ENCODE results near the gene ULBP1. TPM values are rescaled to one million over a fixed set of nuclear protein-coding genes. Genes with fewer than 3 reads are reported as not detected.
A peak's percentile ranks its signal among the peaks of the same experiment; 100 is the strongest.
"Not testable (repeated sequence)": the region's sequence is repeated elsewhere in the genome, so short reads cannot be mapped to it uniquely, and the experiment has no call there.

Gene ULBP1
- total RNA-seq, 1 donor from 2014 or later, result 0.11 TPM

DNA sequence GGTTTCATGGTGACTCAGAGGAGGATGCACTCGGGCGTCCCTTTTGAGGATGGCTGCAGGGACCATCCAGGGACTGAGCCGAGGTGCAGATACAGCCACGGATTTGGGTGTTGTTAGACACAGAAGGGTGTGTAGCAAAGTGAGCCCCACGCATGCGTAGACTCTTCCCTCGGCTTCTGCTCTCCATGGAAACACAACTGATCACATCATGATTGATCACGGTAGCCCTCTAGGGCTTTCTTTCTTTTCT, 606 bp upstream of the ULBP1 start:
- Histone ChIP-seq H3K4me3 (peak overlapping the region; percentile 65), H3K36me3 (no peaks in the 10 kb centered on the region), H4K20me1 (ENCODE audit: low read depth) (peaks cover 17% of the 10 kb centered on the region), H3K27me3 (peaks cover 100% of the 10 kb centered on the region), H3F3A (ENCODE audit: low read depth) (no peaks in the 10 kb centered on the region), H2AFZ (replicated peaks) (peak overlapping the region; percentile 86), H3K79me2 (ENCODE audit: low read depth) (no peaks in the 10 kb centered on the region), H3K9me3 (ENCODE audit: low read depth) (no peaks in the 10 kb centered on the region), H3K27ac (no peak overlapping the region), H3K4me1 (peaks cover 3% of the 10 kb centered on the region), H3K4me2 (peak overlapping the region; percentile 92), H3K9ac (no peak overlapping the region)
- Mint-ChIP-seq H3K27me3 (ENCODE audit: insufficient read depth, low read depth) (peaks cover 81% of the 10 kb centered on the region), H3K36me3 (no peaks in the 10 kb centered on the region), H3K9me3 (peaks cover 6% of the 10 kb centered on the region), H3K27ac (no peak overlapping the region), H3K4me3 (peak overlapping the region; percentile 86), H3K4me1 (peaks cover 18% of the 10 kb centered on the region)
- DNase-seq (ENCODE audit: low spot score), result no peak
- TF ChIP-seq EZH2 (IDR thresholded peaks at IDR 0.05) (no peak), EZH2phosphoT487 (IDR thresholded peaks at IDR 0.05) (no peak)
- TF ChIP-seq, protein P1, sequence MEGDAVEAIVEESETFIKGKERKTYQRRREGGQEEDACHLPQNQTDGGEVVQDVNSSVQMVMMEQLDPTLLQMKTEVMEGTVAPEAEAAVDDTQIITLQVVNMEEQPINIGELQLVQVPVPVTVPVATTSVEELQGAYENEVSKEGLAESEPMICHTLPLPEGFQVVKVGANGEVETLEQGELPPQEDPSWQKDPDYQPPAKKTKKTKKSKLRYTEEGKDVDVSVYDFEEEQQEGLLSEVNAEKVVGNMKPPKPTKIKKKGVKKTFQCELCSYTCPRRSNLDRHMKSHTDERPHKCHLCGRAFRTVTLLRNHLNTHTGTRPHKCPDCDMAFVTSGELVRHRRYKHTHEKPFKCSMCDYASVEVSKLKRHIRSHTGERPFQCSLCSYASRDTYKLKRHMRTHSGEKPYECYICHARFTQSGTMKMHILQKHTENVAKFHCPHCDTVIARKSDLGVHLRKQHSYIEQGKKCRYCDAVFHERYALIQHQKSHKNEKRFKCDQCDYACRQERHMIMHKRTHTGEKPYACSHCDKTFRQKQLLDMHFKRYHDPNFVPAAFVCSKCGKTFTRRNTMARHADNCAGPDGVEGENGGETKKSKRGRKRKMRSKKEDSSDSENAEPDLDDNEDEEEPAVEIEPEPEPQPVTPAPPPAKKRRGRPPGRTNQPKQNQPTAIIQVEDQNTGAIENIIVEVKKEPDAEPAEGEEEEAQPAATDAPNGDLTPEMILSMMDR (IDR thresholded peaks at IDR 0.05), result no peak

- Histone ChIP-seq H3K79me2 (ENCODE audit: low read depth) (no peaks in the 10 kb centered on the region), H3K27me3 (peaks cover 100% of the 10 kb centered on the region), H3K9me3 (ENCODE audit: low read depth) (no peaks in the 10 kb centered on the region), H3K9ac (no peak overlapping the region), H3K4me1 (peaks cover 3% of the 10 kb centered on the region), H3K36me3 (no peaks in the 10 kb centered on the region), H3K4me3 (peak overlapping the region; percentile 65), H3F3A (ENCODE audit: low read depth) (no peaks in the 10 kb centered on the region), H2AFZ (replicated peaks) (peak overlapping the region; percentile 86), H3K27ac (no peak overlapping the region), H4K20me1 (ENCODE audit: low read depth) (peaks cover 17% of the 10 kb centered on the region), H3K4me2 (peak overlapping the region; percentile 92)
- Mint-ChIP-seq H3K27me3 (ENCODE audit: insufficient read depth, low read depth) (peaks cover 85% of the 10 kb centered on the region), H3K9me3 (peaks cover 6% of the 10 kb centered on the region), H3K36me3 (no peaks in the 10 kb centered on the region), H3K4me3 (peak overlapping the region; percentile 86), H3K4me1 (peaks cover 18% of the 10 kb centered on the region), H3K27ac (no peak overlapping the region)
- TF ChIP-seq, protein P1 (IDR thresholded peaks at IDR 0.05), result no peak
- peak; percentile 98 for TF ChIP-seq EZH2 (IDR thresholded peaks at IDR 0.05)
- peak; percentile 96 for TF ChIP-seq EZH2phosphoT487 (IDR thresholded peaks at IDR 0.05)
- DNase-seq (ENCODE audit: low spot score), result peak; percentile 46
Measured at GRCh38 chr6:149964308-149965193, 808 bp downstream of the ULBP1 start.

DNA sequence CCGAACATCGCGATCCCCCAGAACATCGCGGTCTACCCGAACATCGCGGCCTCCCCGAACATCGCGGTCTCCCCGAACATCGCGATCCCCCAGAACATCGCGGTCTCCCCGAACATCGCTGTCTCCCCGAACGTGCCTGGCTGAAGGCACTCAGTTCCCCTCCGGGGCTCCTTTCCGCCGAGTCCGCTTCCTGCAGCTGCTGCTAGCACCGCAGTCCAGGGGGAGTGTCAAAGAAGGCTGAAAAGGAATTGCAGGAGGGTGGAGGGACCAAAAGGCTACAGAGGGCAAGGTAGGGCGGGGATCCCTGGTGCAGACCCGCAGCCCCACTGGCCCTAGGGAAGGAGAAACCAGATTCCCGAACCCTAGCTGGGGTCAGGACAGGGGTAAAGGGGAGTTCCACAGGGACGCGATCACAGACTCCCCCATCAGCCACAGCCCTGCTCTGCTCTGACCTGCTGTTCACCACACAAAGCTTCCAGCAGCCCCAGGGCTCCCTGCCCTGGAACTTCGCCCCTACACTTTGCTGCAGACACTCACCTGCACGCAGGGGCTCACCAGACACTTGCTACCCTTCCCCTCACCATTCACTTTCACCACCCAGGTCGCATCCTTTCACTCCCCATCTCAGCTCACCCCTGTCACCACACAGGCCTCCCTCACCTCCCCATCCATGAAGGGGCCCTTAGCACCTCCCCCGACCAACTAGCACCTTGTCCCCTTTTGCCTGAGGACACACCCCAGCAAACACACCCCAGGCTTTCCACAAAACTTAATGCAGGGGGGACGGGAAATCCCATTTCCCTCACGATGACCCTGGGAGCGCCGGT, 1.7 kb downstream of the ULBP1 start:
- Mint-ChIP-seq H3K9me3 (peaks cover 6% of the 10 kb centered on the region), H3K4me3 (peak overlapping the region; percentile 86), H3K27ac (no peak overlapping the region), H3K4me1 (peaks cover 18% of the 10 kb centered on the region), H3K27me3 (ENCODE audit: insufficient read depth, low read depth) (peaks cover 83% of the 10 kb centered on the region), H3K36me3 (no peaks in the 10 kb centered on the region)
- peak overlapping the region; percentile 65 for H3K4me3 ChIP-seq
- H3K79me2 ChIP-seq (ENCODE audit: low read depth), result no peaks in the 10 kb centered on the region
- H4K20me1 ChIP-seq (ENCODE audit: low read depth), result peaks cover 17% of the 10 kb centered on the region
- TF ChIP-seq, protein P1 (IDR thresholded peaks at IDR 0.05), result no peak
- TF ChIP-seq EZH2phosphoT487 (IDR thresholded peaks at IDR 0.05), result peak; percentile 30
- TF ChIP-seq EZH2 (IDR thresholded peaks at IDR 0.05), result peak; percentile 75
- H3K36me3 ChIP-seq, result no peaks in the 10 kb centered on the region
- peak; percentile 69 for DNase-seq (ENCODE audit: low spot score)
- no peak overlapping the region for H3K27ac ChIP-seq
- peaks cover 3% of the 10 kb centered on the region for H3K4me1 ChIP-seq
- peak overlapping the region; percentile 86 for H2AFZ ChIP-seq (replicated peaks)
- H3F3A ChIP-seq (ENCODE audit: low read depth), result no peaks in the 10 kb centered on the region
- peak overlapping the region; percentile 92 for H3K4me2 ChIP-seq
- no peaks in the 10 kb centered on the region for H3K9me3 ChIP-seq (ENCODE audit: low read depth)
- no peak overlapping the region for H3K9ac ChIP-seq
- H3K27me3 ChIP-seq, result peaks cover 100% of the 10 kb centered on the region

- H3K36me3 Mint-ChIP-seq; H3K4me3 ChIP-seq; H2AFZ ChIP-seq (replicated peaks); H3K27ac ChIP-seq; H3K4me2 ChIP-seq; H3K4me1 ChIP-seq; DNase-seq (ENCODE audit: low spot score); H3K9ac ChIP-seq; H3K79me2 ChIP-seq (ENCODE audit: low read depth); H3K36me3 ChIP-seq; H3K27ac Mint-ChIP-seq; H3K9me3 ChIP-seq (ENCODE audit: low read depth); H3F3A ChIP-seq (ENCODE audit: low read depth); H3K9me3 Mint-ChIP-seq: not testable (repeated sequence)
- peaks cover 74% of the 10 kb centered on the region for H3K27me3 Mint-ChIP-seq (ENCODE audit: insufficient read depth, low read depth)
- H3K4me3 Mint-ChIP-seq, result peak overlapping the region; percentile 86
- peaks cover 18% of the 10 kb centered on the region for H3K4me1 Mint-ChIP-seq
- H4K20me1 ChIP-seq (ENCODE audit: low read depth), result peaks cover 17% of the 10 kb centered on the region
- H3K27me3 ChIP-seq, result peaks cover 100% of the 10 kb centered on the region
Measured at GRCh38 chr6:149966319-149966718, 2.6 kb downstream of the ULBP1 start.

All from neural progenitor cell (in vitro differentiated cells).